Measurements from ENCODE around the gene OPRL1. TPM values are rescaled to one million over a fixed set of nuclear protein-coding genes. Genes with fewer than 3 reads are reported as not detected.

Gene OPRL1
- total RNA-seq, 1 experiment from 2014 or later = 0.51 TPM

DNA sequence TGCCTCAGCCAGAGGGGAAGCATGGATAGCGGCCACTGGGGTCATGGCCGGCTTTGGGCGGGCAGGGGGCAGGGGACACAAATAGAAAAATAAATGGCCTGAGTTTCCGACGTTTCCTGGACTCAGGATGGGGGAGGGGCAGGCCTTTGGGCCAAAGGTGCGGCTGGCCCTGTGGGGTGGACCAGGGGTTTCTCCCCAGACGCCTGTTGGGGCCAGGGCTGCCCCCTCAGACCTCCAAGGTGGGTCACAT is 23.3 kb upstream of the OPRL1 start:
- no peak for DNase-seq (ENCODE audit: low read depth)

DNA sequence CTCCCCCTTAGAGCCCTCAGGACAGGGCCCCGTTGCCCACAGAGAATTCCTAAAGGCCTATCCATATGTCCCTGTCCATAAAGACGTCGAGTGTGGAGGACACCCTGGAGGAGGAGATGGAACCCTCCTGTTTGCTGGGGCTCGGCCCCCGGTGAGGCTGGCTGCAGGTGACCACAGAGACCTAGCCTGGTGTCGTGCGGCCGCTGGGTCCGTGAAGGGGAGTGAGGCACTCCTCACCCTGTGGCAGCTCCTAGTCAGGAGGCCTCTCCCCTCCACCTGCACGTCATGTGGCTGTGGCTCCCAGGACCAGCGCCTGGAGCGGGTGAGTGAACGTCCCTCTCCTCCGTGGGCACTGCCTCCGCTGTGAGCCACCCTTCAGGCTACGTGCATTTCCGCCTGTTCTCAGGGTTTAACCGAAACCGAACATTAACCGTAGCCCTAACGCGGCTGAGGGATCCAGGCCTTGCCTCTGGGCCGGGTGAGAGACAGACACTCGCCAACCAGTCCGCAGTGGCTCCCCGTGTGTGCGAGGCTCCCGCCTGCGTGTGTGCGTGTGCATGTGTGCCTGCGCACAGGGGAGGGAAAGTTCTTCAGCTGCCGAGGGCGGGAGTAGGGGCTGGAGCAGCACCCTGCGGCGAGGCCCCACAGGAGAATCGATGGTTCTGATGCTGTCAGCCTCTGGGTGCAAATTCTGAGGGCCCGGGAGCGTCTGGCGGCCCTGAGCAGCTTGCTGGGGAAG is 22.8 kb upstream of the OPRL1 start:
- no peak for DNase-seq (ENCODE audit: low read depth)

DNA sequence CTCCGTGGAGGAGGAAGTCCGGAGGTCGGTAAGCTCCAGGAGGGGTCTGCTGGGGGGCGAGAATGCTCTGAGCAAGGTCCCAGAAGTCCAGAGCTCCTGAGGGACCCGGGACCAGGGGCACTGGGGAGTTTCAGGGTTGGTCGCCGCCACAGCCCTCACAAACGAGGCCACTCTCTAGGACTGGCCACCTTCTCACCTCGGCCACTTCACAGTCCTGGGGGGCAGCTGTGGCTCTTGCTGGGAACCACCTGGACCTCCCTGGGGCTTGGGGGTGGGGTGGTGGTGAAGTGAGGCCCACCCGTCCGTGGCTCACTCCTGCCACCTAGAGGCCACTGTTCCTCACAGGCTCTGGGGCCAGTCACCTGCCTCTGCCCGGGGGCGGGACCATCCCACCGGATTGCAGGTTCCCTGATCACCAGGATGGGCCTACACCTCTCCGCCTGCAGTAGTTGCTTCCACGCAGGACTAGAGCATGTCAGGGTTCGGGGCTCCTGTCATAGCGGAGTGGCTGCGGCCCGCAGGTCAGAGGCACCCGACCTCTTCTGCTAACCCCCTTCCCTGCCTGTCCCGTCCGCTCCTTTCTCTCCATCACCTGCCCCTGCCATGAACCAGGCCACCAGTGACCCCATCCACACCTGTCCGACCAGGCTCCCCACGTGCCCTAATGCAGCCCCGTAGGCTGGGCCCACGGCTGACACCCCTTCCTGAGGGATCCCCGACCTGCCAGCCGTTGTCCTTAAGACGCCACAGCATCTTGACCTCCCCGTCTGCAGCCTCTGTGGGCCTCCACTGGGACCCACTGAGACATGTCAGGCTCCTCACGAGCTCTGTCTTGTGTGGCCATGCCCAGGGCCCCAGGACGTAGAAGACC is 22.0 kb upstream of the OPRL1 start:
- peak; percentile 78 for DNase-seq (ENCODE audit: low read depth)

DNA sequence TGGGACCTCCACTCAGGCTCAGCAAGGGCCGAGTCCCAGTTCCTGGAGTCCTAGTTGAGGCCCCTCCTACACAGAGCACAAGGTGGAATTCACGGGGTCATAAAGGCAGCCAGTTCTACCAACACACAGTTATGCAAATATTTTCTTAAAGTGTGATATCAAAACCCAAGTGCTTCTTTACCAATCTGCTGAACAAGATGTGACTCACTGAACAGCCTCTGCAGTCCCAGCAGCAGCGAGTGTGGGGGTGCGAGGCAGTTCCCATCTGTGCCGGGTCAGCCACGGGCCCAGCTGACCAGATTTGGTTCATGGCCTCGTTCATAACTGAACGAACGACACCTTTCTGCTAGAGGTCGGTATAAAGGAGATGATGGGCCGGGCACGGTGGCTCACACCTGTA is 21.3 kb upstream of the OPRL1 start:
- DNase-seq (ENCODE audit: low read depth) = peak; percentile 52

DNA sequence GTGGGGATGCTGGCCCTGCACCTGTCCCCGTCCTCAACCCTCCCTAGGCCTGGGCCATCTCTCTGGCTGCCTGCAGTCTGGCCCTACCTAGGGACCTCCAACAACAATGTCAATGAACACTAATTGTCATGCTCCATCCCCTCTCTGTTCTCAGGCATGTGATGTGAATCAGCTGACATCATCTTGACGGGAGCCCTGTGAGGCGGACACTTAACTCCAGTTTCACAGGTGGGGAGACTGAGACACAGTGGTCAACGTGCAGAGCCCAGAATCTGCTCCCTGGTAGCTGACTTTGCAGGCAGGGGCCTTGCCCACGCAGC is 17.6 kb upstream of the OPRL1 start:
- DNase-seq (ENCODE audit: low read depth) = no peak

DNA sequence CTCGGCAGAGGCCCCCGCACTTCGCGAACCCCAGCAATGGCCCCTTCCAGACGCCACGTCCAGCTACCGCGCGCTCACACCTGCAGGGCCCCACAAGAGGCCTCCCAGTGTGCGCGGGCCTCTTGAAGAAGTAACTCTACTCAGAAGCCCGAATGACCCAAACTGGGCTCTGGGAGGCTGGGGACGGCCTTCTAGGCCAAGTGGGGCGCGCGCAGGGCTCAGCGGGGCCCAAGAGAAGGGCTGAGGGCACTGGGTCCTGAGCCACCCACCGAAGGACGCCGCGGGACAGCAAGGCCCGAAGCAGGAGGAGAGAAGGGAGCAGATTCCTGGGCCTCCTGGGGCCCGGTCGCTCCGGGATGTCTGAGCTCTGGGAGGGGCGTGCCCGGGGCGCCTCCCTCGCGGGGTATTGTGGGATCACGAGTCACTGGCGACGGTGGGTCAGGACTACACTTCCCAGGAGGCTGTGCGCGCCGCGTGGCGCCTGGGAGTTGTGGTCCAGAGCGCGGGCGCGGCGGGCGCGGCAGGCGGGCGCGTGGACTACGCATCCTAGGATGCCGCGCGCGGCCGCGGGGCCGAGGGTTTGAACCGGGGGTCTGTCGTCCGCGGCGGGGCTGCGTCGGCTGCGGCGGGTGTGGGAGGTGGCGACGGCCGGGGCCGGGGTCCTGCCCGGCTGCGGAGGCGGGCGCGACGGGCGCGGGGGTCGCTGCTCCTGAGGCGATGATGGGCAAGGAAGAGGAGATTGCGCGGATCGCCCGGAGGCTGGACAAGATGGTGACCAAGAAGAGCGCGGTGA is 17.1 kb upstream of the OPRL1 start, which contains the start of gene TCEA2:
Gene TCEA2 (plus strand): TSS at position 603 of the 793 bp plus-strand sequence. CDS start 115 bp downstream, at position 718.
- peak; percentile 97 for DNase-seq (ENCODE audit: low read depth)

DNA sequence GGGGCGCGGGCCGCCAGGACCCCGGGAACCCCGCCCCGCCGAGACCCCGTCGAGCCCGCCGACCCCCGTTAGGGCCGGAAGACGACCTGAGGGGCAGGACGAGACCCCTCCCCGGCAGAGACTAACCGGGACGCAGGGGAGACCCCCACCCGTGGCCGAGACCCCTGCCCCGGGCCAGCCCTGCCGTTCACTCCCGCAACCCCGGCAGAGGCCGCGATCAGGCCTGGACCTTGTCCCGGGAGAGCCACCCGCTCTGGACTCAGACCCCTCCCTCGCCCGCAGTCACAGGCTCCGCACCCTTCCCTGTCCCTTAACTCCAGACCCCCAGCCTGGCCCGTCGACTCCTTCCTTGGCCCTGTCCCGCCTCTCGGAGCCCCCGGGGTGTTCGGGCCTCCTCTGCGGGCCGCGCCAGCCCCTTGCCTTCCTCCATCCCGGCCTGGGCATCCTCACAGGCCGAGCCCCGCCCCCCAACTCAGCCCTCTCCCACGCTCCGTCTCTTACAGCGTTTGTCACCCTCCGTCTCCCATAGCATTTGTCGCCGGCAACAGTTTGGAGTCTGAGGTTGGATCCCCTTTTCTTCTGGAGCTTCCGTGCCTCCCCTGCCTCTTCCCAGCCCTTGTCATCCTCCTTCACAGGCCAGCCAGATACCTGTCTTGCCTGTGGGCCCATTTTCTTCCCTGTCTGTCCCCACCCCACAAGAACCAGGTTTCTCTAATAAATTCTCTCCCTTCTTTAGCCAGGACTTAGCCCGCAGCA is 16.3 kb upstream of the OPRL1 start:
- peak; percentile 34 for DNase-seq (ENCODE audit: low read depth)

DNA sequence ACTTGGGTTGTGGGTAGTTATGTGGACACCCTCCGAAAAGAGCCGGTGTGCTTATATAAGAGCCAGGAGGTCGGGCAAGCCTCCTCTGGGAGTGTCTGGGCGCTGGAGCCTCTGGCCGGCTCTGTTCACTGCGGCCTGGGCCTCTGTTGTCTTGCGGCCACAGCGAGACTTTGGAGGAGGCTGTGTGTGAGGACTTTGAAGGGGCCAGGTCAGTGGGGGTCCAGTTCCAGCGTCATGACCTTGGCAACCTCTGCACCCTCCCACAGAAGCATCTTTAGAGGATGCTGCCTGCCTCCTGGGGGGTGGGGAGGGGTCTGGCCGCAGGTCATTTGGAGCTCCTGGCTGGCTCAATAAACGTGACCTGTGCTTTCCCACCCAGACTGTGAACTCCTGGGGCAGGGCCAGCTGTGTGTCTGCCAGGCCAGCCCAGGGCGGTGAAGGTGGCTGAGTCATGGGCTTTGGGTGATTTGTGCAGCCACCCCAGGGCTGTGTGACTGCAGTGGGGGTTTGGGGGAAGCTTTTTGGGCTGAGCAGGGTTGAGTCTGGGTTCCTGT is 15.7 kb upstream of the OPRL1 start:
- peak; percentile 75 for DNase-seq (ENCODE audit: low read depth)

DNA sequence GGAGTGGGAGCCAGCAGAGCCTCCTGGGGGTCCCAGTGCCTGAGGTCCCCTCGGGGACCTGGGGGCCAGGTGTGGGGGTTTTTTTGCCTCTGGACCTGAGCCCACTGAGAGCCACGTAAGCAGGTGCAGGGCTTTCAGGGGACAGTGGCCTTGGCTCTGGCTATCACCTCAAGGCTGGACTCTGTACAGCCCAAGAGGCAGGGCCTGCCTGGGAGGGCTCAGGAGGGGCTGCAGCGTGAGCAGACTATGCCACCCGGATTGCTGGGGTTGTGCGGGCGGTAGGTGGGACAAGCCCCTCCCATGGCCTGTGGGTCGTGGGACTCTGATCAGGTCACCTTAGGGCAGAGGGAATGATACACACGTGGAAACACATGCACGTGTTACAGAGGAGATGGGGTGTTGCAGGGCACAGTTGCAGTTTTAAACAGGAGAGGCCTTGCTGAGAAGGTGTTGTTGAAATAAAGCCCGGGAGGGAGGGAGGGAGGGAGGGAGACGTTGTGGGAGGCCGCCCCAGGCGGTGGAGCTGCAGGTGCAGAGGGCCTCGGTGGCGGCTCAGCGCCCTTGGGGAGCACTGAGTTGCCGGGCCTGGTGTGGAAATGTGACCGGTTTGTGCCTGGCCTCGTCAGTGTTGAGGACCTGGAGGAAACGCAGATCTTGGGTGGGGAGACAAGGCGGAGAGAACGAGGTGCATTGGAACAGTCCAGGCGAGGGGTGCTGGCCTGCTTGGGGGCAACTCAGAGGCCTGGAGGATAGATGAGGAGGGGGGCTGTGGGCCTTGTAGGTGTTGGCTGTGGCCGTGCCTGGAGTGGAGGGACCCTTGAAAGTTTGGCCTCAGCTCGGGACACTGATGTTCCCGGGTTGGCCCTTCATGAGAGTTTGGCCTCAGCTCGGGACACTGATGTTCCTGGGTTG is 14.6 kb upstream of the OPRL1 start:
- no peak for DNase-seq (ENCODE audit: low read depth)

DNA sequence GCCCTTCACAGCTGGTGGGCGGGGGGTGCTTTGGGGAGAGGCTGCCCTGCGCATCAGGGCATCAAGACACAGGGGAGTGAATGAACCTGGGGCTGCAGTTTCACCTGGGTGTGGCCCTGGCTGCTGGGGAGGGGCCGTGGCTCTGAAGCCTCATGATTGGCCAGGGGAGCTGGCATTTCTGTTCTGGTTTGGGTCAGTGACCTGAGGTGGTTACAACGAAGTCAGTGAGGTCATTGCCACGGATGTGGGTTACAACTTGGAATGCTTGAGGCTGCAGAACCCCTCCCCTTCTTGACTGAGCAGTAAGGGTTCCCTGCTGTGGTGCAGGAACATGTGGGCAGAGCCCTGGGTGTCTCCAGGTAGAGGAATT is 13.9 kb upstream of the OPRL1 start:
- peak; percentile 82 for DNase-seq (ENCODE audit: low read depth)

DNA sequence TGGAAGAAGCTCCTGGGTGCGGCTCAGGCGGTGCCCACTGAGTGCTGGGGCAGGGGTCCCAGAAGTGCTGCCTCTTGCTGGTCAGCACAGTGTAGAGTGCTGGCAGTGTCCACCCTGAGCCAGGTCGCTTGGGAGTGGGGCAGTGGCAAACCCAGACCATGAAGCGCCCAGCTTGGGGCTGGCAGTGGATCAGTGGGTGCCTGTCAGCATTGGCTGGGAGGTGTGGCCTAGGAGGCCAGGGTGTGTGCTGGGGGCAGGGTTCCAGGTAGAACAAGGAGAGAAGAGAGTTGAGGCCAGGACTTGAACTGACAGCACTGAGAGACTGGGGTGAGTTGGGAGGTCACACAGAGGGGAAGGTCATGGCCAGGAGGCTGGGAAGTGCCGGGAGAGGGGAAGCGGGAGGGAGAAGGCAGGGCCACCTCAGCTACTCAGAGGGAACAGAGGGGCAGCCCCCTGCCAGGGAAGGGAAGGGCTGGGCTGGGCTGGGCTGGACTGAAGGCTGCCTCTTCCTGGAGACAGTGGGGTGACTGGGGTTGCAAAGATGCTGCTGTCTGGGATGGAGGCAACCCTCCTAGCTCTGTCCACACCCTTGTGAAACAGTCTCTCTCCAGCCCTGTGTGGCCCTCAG is 12.8 kb upstream of the OPRL1 start:
- no peak for DNase-seq (ENCODE audit: low read depth)

DNA sequence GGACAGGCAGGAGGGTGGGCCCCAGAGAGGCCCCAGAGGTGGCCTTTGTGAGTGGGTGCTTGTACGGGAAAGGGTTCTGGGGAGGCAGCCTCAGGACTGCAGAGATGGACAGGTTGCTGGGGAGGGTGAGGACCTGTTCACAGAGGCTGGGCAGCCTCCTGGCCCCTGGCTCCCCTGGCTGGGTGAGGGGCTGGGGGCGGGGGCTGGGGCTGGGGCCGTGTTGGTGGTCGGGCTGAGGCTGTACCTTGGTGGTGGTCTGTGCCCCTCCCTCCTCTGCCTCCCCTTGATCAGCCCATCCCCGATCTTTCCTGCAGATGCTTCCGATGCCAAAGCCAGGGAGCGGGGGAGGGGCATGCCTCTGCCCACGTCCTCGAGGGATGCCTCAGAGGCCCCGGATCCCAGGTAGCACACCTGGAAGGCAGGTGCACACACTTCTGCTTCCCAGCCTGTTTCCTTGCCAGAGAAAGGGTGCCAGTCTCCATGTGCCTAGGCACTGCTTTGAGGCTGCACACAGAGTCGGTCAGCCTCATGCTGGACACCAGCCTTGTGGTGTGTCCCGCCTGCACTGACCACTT is 12.1 kb upstream of the OPRL1 start:
- no peak for DNase-seq (ENCODE audit: low read depth)

DNA sequence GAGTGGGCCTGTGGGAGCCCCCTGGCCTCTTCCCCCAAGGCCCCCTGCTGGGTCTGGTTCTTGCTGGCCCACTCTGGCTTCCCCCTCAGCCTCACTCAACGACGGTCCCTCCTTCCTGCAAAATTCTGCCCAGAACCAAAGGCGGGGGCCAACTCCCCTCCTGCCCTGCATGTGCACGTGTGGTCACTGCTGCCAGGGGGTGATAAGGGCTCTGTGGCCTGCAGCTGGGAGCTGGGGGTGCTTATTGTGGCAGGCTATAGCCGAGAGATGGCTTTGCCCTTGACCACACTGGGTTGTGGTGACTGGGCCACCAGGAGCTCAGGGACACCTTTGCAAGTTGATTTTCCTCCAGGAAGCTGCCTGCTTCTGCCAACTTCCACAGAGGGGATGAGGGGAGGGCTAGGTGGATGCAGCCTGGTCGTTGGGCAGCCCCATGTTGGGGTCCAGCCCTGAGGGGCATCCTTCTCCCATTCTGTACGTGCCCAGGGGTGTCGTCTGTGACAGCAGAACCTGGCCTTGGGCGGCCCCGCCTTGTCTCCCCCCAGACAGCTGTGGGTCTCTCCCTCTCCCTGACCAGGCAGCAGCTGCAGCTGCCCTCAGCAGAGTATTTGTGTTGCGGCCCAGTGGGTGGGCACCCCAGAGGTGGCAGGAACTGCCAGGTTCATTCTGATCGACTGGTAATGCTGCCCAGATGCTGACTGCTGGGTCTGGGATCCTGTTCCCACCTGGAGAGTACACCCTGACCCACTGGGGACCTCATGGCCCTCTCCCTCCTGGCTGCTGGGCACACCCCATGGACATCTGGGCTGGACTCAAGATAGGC is 11.3 kb upstream of the OPRL1 start:
- no peak for DNase-seq (ENCODE audit: low read depth)

DNA sequence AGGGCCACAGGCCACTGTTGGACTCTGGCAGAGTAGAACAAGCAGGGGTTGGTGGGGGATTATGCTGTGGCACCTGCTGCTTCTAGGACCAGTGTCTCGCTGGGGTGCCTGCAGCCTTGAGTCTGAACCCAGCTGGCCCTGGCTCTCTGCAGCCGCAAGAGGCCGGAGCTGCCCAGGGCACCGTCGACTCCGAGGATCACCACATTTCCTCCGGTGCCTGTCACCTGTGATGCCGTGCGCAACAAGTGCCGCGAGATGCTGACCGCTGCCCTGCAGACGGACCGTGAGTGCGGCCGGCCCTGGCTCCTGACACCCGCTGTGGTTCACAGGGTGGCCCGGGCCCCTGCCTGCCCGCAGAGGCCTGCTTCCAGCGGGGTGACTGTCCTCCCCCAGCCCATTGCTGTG is 10.7 kb upstream of the OPRL1 start:
- no peak for DNase-seq (ENCODE audit: low read depth)

DNA sequence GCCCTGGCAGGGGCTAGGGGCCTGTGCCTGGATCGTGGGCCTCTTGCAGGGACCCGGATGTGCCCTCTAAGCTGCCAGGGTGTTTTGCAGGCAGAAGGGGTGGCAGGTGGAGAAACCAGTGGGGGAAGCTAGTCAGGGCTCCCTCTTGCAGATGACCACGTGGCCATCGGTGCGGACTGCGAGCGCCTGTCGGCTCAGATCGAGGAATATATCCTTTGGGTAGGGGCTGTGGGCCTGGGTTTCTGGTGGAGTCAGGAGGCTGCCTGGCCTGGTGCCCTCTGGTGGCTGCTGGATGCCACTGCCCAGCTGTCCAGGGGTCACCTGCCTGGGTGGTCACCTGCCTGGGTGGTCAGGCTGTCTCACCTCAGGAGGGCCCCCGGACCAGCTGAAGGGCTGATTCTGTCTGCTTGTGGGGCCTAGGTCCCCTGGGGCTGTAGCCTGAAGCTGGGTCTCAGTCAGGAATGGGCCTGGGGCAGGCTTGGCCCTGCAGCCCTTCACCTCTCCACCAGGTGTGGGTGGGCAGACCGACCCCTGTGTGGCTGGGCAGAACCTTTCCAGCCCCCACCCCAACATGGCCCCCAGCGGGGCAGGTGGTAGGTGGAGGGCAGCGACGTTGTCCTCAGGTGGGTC is 10.2 kb upstream of the OPRL1 start:
- DNase-seq (ENCODE audit: low read depth) = no peak

DNA sequence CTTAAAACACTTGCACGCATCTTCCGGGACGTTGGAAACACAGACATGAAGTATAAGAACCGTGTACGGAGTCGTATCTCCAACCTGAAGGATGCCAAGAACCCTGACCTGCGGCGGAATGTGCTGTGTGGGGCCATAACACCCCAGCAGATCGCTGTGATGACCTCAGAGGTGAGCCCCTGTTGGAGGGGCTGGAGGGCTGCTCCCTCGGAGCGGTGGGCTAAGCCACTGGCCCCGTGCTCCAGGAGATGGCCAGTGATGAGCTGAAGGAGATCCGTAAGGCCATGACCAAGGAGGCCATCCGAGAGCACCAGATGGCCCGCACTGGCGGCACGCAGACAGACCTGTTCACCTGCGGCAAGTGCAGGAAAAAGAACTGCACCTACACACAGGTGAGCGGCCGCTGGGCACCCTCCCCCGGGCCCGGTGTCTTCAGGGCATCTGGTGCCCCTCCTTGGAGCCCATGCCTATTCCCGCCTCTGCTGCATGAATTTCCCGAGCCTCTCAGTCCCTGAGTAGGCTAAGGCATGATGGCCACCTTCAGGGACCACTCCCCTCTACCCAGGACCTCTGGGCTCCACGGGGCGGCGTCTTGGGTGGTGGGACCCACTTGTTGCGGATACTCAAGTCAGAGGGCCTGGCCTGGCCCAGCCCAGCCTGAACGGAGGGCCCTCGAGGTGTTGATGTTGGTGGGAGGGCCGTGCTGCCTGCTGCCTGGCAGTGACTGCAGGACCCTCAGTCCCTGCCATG is 9.5 kb upstream of the OPRL1 start:
- no peak for DNase-seq (ENCODE audit: low read depth)

Measured in Daoy (cell line).